T-helper 2 cell treated with Interferon-gamma antibody and Interleukin-4, amounts not matched to agents 5 μg/mL and 100 μg/mL, for 36 hours (primary cell): ENCODE data around the gene GLDC.

ENCODE experiments used
- DNase-seq: peaks from one replicate; pipeline ENCODE4 v3.0.0; 2021; ENCODE audit warnings: low spot score
- H3K27ac Mint-ChIP-seq: one replicate; pipeline ENCODE4 v1.8.0; 2021; ENCODE audit warnings: mild to moderate bottlenecking, mixed read lengths
- H3K27me3 Mint-ChIP-seq: one replicate; pipeline ENCODE4 v1.8.0; 2021; ENCODE audit warnings: low read depth, mixed read lengths
- H3K36me3 Mint-ChIP-seq: one replicate; pipeline ENCODE4 v1.8.0; 2021; ENCODE audit warnings: low read depth, mixed read lengths
- H3K4me1 Mint-ChIP-seq: one replicate; pipeline ENCODE4 v1.8.0; 2021; ENCODE audit warnings: low read depth, mixed read lengths
- H3K4me3 Mint-ChIP-seq: one replicate; pipeline ENCODE4 v1.8.0; 2022; ENCODE audit warnings: mild to moderate bottlenecking, moderate library complexity, mixed read lengths
- H3K9me3 Mint-ChIP-seq: one replicate; pipeline ENCODE4 v1.8.0; 2021; ENCODE audit warnings: mixed read lengths

The GLDC gene

GRCh38 chr9:6590334-6590733 lies 55.2 kb downstream of the GLDC start:
- Mint-ChIP-seq H3K9me3 (no peaks in the 10 kb centered on the region), H3K36me3 (no peaks in the 10 kb centered on the region), H3K4me3 (no peak overlapping the region), H3K4me1 (no peaks in the 10 kb centered on the region), H3K27ac (no peak overlapping the region), H3K27me3 (no peaks in the 10 kb centered on the region)
- no peak for DNase-seq

- peaks cover 4% of the 10 kb centered on the region for H3K27me3 Mint-ChIP-seq
- no peak for DNase-seq
- H3K36me3 Mint-ChIP-seq: no peaks in the 10 kb centered on the region
- no peaks in the 10 kb centered on the region for H3K9me3 Mint-ChIP-seq
- H3K4me1 Mint-ChIP-seq: no peaks in the 10 kb centered on the region
- H3K4me3 Mint-ChIP-seq: no peak overlapping the region
- H3K27ac Mint-ChIP-seq: no peak overlapping the region
Measured at GRCh38 chr9:6584881-6585597, 60.5 kb downstream of the GLDC start.

GRCh38 chr9:6581253-6581652 lies 64.3 kb downstream of the GLDC start:
- Mint-ChIP-seq H3K27me3 (peaks cover 10% of the 10 kb centered on the region), H3K9me3 (no peaks in the 10 kb centered on the region), H3K27ac (no peak overlapping the region), H3K4me3 (no peak overlapping the region), H3K4me1 (no peaks in the 10 kb centered on the region), H3K36me3 (no peaks in the 10 kb centered on the region)
- DNase-seq: no peak

GRCh38 chr9:6579613-6580012 lies 65.9 kb downstream of the GLDC start:
- no peaks in the 10 kb centered on the region for H3K4me1 Mint-ChIP-seq
- DNase-seq: no peak
- no peaks in the 10 kb centered on the region for H3K9me3 Mint-ChIP-seq
- H3K27me3 Mint-ChIP-seq: peaks cover 10% of the 10 kb centered on the region
- no peak overlapping the region for H3K4me3 Mint-ChIP-seq
- H3K36me3 Mint-ChIP-seq: no peaks in the 10 kb centered on the region
- no peak overlapping the region for H3K27ac Mint-ChIP-seq

GRCh38 chr9:6576987-6577386 lies 68.5 kb downstream of the GLDC start:
- peaks cover 20% of the 10 kb centered on the region for H3K27me3 Mint-ChIP-seq
- H3K36me3 Mint-ChIP-seq: no peaks in the 10 kb centered on the region
- no peaks in the 10 kb centered on the region for H3K9me3 Mint-ChIP-seq
- H3K4me1 Mint-ChIP-seq: no peaks in the 10 kb centered on the region
- no peak overlapping the region for H3K4me3 Mint-ChIP-seq
- DNase-seq: no peak
- H3K27ac Mint-ChIP-seq: no peak overlapping the region

GRCh38 chr9:6575324-6576034 lies 70.0 kb downstream of the GLDC start:
- Mint-ChIP-seq H3K27ac (no peak overlapping the region), H3K4me1 (no peaks in the 10 kb centered on the region), H3K27me3 (peaks cover 21% of the 10 kb centered on the region), H3K36me3 (no peaks in the 10 kb centered on the region), H3K4me3 (no peak overlapping the region), H3K9me3 (no peaks in the 10 kb centered on the region)
- no peak for DNase-seq

- H3K9me3 Mint-ChIP-seq: no peaks in the 10 kb centered on the region
- DNase-seq: peak; percentile 35
- no peaks in the 10 kb centered on the region for H3K36me3 Mint-ChIP-seq
- H3K4me1 Mint-ChIP-seq: peaks cover 16% of the 10 kb centered on the region
- H3K27ac Mint-ChIP-seq: peak overlapping the region; percentile 74
- peak overlapping the region; percentile 49 for H3K4me3 Mint-ChIP-seq
- H3K27me3 Mint-ChIP-seq: peaks cover 3% of the 10 kb centered on the region
Measured at GRCh38 chr9:6567140-6567591, 78.4 kb downstream of the GLDC start.

GRCh38 chr9:6566409-6567139 lies 79.0 kb downstream of the GLDC start:
- no peaks in the 10 kb centered on the region for H3K9me3 Mint-ChIP-seq
- DNase-seq: peak; percentile 72
- H3K36me3 Mint-ChIP-seq: no peaks in the 10 kb centered on the region
- peak overlapping the region; percentile 74 for H3K27ac Mint-ChIP-seq
- peaks cover 16% of the 10 kb centered on the region for H3K4me1 Mint-ChIP-seq
- H3K4me3 Mint-ChIP-seq: peak overlapping the region; percentile 21
- no peaks in the 10 kb centered on the region for H3K27me3 Mint-ChIP-seq

GRCh38 chr9:6565312-6565711 lies 80.2 kb downstream of the GLDC start:
- H3K9me3 Mint-ChIP-seq: no peaks in the 10 kb centered on the region
- no peaks in the 10 kb centered on the region for H3K36me3 Mint-ChIP-seq
- DNase-seq: no peak
- peaks cover 16% of the 10 kb centered on the region for H3K4me1 Mint-ChIP-seq
- no peak overlapping the region for H3K4me3 Mint-ChIP-seq
- H3K27ac Mint-ChIP-seq: no peak overlapping the region
- no peaks in the 10 kb centered on the region for H3K27me3 Mint-ChIP-seq

- no peaks in the 10 kb centered on the region for H3K36me3 Mint-ChIP-seq
- no peak overlapping the region for H3K27ac Mint-ChIP-seq
- H3K27me3 Mint-ChIP-seq: no peaks in the 10 kb centered on the region
- H3K4me3 Mint-ChIP-seq: no peak overlapping the region
- DNase-seq: no peak
- H3K4me1 Mint-ChIP-seq: peaks cover 16% of the 10 kb centered on the region
- no peaks in the 10 kb centered on the region for H3K9me3 Mint-ChIP-seq
Measured at GRCh38 chr9:6564868-6565267, 80.7 kb downstream of the GLDC start.

- Mint-ChIP-seq H3K4me1 (peaks cover 16% of the 10 kb centered on the region), H3K4me3 (no peak overlapping the region), H3K9me3 (no peaks in the 10 kb centered on the region), H3K27ac (no peak overlapping the region), H3K27me3 (no peaks in the 10 kb centered on the region), H3K36me3 (no peaks in the 10 kb centered on the region)
- no peak for DNase-seq
Measured at GRCh38 chr9:6564360-6564759, 81.2 kb downstream of the GLDC start.

- no peak overlapping the region for H3K27ac Mint-ChIP-seq
- no peak overlapping the region for H3K4me3 Mint-ChIP-seq
- H3K4me1 Mint-ChIP-seq: peaks cover 13% of the 10 kb centered on the region
- no peaks in the 10 kb centered on the region for H3K9me3 Mint-ChIP-seq
- H3K27me3 Mint-ChIP-seq: no peaks in the 10 kb centered on the region
- no peak for DNase-seq
- no peaks in the 10 kb centered on the region for H3K36me3 Mint-ChIP-seq
Measured at GRCh38 chr9:6562871-6563430, 82.6 kb downstream of the GLDC start.

- H3K4me1 Mint-ChIP-seq: peaks cover 6% of the 10 kb centered on the region
- H3K4me3 Mint-ChIP-seq: no peak overlapping the region
- no peak overlapping the region for H3K27ac Mint-ChIP-seq
- H3K27me3 Mint-ChIP-seq: no peaks in the 10 kb centered on the region
- DNase-seq: no peak
- no peaks in the 10 kb centered on the region for H3K9me3 Mint-ChIP-seq
- H3K36me3 Mint-ChIP-seq: no peaks in the 10 kb centered on the region
Measured at GRCh38 chr9:6562201-6562600, 83.3 kb downstream of the GLDC start.
